GM12892 (cell line): Measurements from ENCODE around the gene CNTN6.

Experiments
- POLR2A ChIP-seq: IDR thresholded peaks from 2 replicates; pipeline ENCODE4 v1.6.1; 2011; ENCODE audit warnings: low read depth, low read length, control low read depth
- TAF1 ChIP-seq: IDR thresholded peaks from 2 replicates; pipeline ENCODE4 v1.6.1; 2011; ENCODE audit warnings: low read depth, mild to moderate bottlenecking, control low read depth, low read length, borderline replicate concordance

- TF ChIP-seq POLR2A (no peak), TAF1 (no peak)
Measured at GRCh38 chr3:1216856-1217255, 124.0 kb downstream of the CNTN6 start.
